ENCODE measurements around the gene DNASE1L1.

Gene DNASE1L1

GRCh38 chrX:154363706-154364439 lies 45.2 kb downstream of the DNASE1L1 start:
- 0 out of 2 replicates have a peak, but pooled peaks cover 4% of the 10 kb centered on the region for H3K4me1 ChIP-seq (ENCODE audit: control insufficient read depth, insufficient read depth, low read length)
- ChIA-PET POLR2A (interaction anchor here (1.9 kb wide), 1 partner anchor 10 kb away, joined by 6 read pairs; no protein-coding TSS in a partner anchor), CTCF (interaction anchor here (1.0 kb wide), 1 partner anchor 10 kb away, joined by 3 read pairs; no protein-coding TSS in a partner anchor)
- H3K36me3 ChIP-seq (ENCODE audit: control insufficient read depth in 2 of 2, insufficient read depth in 1 of 2, low read length in 2 of 2) = peaks cover 15 to 96% of the 10 kb centered on the region in 2 experiments; a peak in 2 of 3 replicates
- H3K4me3 ChIP-seq (ENCODE audit: low read depth, low read length) = no peak overlapping the region
- TF ChIP-seq MEIS1 (CRISPR knock-in tag; IDR thresholded peaks at IDR 0.05; ENCODE audit: borderline replicate concordance) (no peak), HIC1 (tag by site-specific recombination; IDR thresholded peaks at IDR 0.05) (peak; percentile 48; the same call in 1 of the 2 replicates)
- TF ChIP-seq, protein P1, sequence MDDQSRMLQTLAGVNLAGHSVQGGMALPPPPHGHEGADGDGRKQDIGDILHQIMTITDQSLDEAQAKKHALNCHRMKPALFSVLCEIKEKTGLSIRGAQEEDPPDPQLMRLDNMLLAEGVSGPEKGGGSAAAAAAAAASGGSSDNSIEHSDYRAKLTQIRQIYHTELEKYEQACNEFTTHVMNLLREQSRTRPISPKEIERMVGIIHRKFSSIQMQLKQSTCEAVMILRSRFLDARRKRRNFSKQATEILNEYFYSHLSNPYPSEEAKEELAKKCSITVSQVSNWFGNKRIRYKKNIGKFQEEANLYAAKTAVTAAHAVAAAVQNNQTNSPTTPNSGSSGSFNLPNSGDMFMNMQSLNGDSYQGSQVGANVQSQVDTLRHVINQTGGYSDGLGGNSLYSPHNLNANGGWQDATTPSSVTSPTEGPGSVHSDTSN (CRISPR knock-in tag; IDR thresholded peaks at IDR 0.05) = 0 out of 2 replicates have a peak, but pooled peaks have one; percentile 6
- no peak overlapping the region for H3K27ac ChIP-seq (ENCODE audit: extremely low read depth, low read depth, low read length)
- no peaks in the 10 kb centered on the region for H3K9me3 ChIP-seq (ENCODE audit: control insufficient read depth, insufficient read depth, low read depth, low read length)

DNA sequence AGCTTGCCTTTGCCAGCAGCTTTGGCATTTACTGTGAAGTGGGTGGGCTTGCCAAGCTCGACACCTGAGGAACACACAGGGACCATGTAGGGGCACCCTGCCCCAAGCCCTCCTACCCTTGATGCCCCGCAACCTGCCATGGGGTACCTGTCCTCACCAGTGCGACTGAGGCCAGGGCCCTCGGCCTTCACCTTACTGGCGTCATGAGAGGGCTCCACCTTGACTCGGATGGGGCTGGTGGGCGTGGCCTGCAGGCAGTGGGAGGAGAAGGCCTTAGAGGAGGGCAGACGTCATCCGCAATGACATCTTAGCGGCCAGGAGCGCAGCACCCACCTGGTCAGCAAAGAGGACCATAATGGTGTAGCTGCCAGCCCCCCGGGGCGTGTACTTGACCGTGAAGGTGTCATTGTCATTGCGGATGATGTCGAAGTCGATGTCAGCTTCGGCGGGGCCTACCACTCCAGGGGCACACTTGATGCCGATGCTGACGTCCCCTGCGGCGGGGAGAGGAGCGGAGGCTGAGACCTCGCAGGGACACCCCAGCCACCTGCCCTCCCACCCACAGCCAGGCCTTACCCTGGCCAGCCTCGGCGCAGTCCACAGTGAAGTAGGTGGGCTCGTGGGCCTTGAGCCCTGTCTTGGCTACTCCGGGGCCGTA lies 46.8 kb downstream of the DNASE1L1 start:
- no peak for TF ChIP-seq ZNF211 (tag by site-specific recombination; IDR thresholded peaks at IDR 0.05; ENCODE audit: low read depth)
- TF ChIP-seq HIC1 (tag by site-specific recombination; IDR thresholded peaks at IDR 0.05) = 0 out of 2 replicates have a peak, but pooled peaks have one; percentile 25
- 0 out of 2 replicates have a peak, but pooled peaks have one; percentile 25 for TF ChIP-seq KLF9 (tag by site-specific recombination; IDR thresholded peaks at IDR 0.05; ENCODE audit: low read depth)
- Histone ChIP-seq H3K9me3 (ENCODE audit: control insufficient read depth, insufficient read depth, low read depth, low read length) (no peaks in the 10 kb centered on the region), H3K4me1 (ENCODE audit: control insufficient read depth, insufficient read depth, low read length) (no peaks in the 10 kb centered on the region), H3K36me3 (ENCODE audit: control insufficient read depth in 2 of 2, insufficient read depth in 1 of 2, low read length in 2 of 2) (peaks cover 18 to 96% of the 10 kb centered on the region in 2 experiments; a peak in 2 of 3 replicates), H3K27ac (ENCODE audit: extremely low read depth, low read depth, low read length) (no peak overlapping the region), H3K4me3 (ENCODE audit: low read depth, low read length) (no peak overlapping the region)
- POLR2A ChIA-PET = interaction anchor here (0.7 to 2.1 kb wide), 4 partner anchors 8 to 12 kb away, joined by 3 to 10 read pairs (median 4); no protein-coding TSS in a partner anchor
- CTCF ChIA-PET = interaction anchor here (0.6 to 1.8 kb wide), 2 partner anchors 174 to 348 kb away, joined by 3 to 6 read pairs; no protein-coding TSS in a partner anchor

DNA sequence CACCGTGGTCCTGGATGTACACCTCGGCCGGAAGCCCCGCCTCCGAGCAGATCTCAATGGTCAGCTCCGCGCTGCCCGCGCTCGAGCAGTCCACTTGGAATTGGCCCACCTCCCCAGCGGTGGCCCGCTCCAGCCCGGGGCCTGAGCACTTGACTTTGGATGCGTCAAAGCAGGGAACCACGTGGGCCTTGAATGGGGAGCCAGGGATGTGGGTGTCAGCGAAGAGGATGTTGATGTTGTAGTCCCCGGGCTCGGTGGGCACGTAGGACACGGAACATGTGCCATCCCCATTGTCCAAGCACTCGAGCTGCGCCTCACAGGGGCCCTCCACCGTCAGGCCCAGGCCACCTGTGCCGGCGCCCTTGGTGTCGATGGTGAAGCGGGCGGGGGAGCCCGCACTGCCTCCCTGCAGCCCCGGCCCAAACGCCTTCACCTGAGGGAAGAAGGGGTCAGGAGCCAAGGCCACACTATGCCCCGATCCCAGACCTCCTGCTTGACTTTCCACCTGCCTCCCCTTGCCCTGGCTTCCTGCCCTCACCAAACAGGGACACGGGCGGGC lies 48.8 kb downstream of the DNASE1L1 start:
- POLR2A ChIA-PET = interaction anchor here (0.6 to 2.1 kb wide), 3 partner anchors 10 to 342 kb away, joined by 3 to 10 read pairs (median 4); no protein-coding TSS in a partner anchor
- H3K9me3 ChIP-seq (ENCODE audit: control insufficient read depth, insufficient read depth, low read depth, low read length) = no peaks in the 10 kb centered on the region
- H3K4me3 ChIP-seq (ENCODE audit: low read depth, low read length) = no peak overlapping the region
- H3K4me1 ChIP-seq (ENCODE audit: control insufficient read depth, insufficient read depth, low read length) = no peaks in the 10 kb centered on the region
- H3K27ac ChIP-seq (ENCODE audit: extremely low read depth, low read depth, low read length) = no peak overlapping the region
- TF ChIP-seq ZNF600 (tag by site-specific recombination; IDR thresholded peaks at IDR 0.05) (no peak), SETDB1 (IDR thresholded peaks at IDR 0.05; ENCODE audit: insufficient read length, low read length) (no peak), ZIC2 (tag by site-specific recombination; IDR thresholded peaks at IDR 0.05) (no peak)
- TF ChIP-seq, protein P2, sequence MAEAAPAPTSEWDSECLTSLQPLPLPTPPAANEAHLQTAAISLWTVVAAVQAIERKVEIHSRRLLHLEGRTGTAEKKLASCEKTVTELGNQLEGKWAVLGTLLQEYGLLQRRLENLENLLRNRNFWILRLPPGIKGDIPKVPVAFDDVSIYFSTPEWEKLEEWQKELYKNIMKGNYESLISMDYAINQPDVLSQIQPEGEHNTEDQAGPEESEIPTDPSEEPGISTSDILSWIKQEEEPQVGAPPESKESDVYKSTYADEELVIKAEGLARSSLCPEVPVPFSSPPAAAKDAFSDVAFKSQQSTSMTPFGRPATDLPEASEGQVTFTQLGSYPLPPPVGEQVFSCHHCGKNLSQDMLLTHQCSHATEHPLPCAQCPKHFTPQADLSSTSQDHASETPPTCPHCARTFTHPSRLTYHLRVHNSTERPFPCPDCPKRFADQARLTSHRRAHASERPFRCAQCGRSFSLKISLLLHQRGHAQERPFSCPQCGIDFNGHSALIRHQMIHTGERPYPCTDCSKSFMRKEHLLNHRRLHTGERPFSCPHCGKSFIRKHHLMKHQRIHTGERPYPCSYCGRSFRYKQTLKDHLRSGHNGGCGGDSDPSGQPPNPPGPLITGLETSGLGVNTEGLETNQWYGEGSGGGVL (tag by site-specific recombination; IDR thresholded peaks at IDR 0.05) = no peak
- TF ChIP-seq, protein P1 (CRISPR knock-in tag; IDR thresholded peaks at IDR 0.05) = 0 out of 2 replicates have a peak, but pooled peaks have one; percentile 18
- H3K36me3 ChIP-seq (ENCODE audit: control insufficient read depth in 2 of 2, insufficient read depth in 1 of 2, low read length in 2 of 2) = peaks cover 18 to 96% of the 10 kb centered on the region in 2 experiments; a peak in 2 of 3 replicates
- CTCF ChIA-PET = no interaction called here

Measured in HEK293 (cell line).